HepG2 (cell line): Measurements from ENCODE around the gene LRP1-AS. TPM values are rescaled to one million over a fixed set of nuclear protein-coding genes. Genes with fewer than 3 reads are reported as not detected.

Source experiments
- CREM ChIP-seq, 2 experiments: sonication (generic) in 1 of 2; formaldehyde crosslinking in 1 of 2; IDR thresholded peaks; 2 replicates each; pipeline versions ENCODE4 v1.4.0 to v1.6.1; 2016 to 2020; ENCODE audit warnings: antibody characterized with exemption in 1 of 2, mild to moderate bottlenecking in 1 of 2, missing genetic modification reagents in 1 of 2
- EP300 ChIP-seq, 3 experiments: sonication (generic) in 1 of 3; formaldehyde crosslinking in 1 of 3; IDR thresholded peaks; 2 replicates each; pipeline versions ENCODE4 v1.5.1 to v1.6.1; 2011 to 2020; ENCODE audit warnings: low read depth in 2 of 3, low read length in 2 of 3, borderline replicate concordance in 1 of 3, improper control_type of control experiment in 1 of 3, mild to moderate bottlenecking in 1 of 3, missing genetic modification reagents in 1 of 3, moderate library complexity in 1 of 3
- ETV5 ChIP-seq: IDR thresholded peaks from 2 replicates; pipeline ENCODE4 v1.6.1; 2018; ENCODE audit warnings: missing biosample characterization, missing genetic modification reagents, inconsistent platforms, borderline replicate concordance
- FOSL2 ChIP-seq: sonication (generic); formaldehyde crosslinking; IDR thresholded peaks from 2 replicates; pipeline ENCODE4 v1.4.0; 2020; ENCODE audit warnings: missing genetic modification reagents
- GATAD2A ChIP-seq: IDR thresholded peaks from 2 replicates; pipeline ENCODE4 v1.6.1; 2016
- MXI1 ChIP-seq: IDR thresholded peaks from 3 replicates; pipeline ENCODE4 v1.6.1; 2012; ENCODE audit warnings: low read depth, low read length, inconsistent platforms, borderline replicate concordance
- RARA ChIP-seq: IDR thresholded peaks from 2 replicates; pipeline ENCODE4 v1.6.1; 2016; ENCODE audit warnings: missing genetic modification reagents, missing compliant biosample characterization
- RXRA ChIP-seq: sonication (generic); formaldehyde crosslinking; IDR thresholded peaks from 2 replicates; pipeline ENCODE4 v1.5.1; 2020; ENCODE audit warnings: missing genetic modification reagents
- RXRB ChIP-seq: IDR thresholded peaks from 2 replicates; pipeline ENCODE4 v1.6.1; 2016; ENCODE audit warnings: borderline replicate concordance, missing genetic modification reagents, missing compliant biosample characterization
- SALL1 ChIP-seq: sonication (generic); formaldehyde crosslinking; IDR thresholded peaks from 2 replicates; pipeline ENCODE4 v1.8.0; 2022; ENCODE audit warnings: mild to moderate bottlenecking, missing genetic modification reagents
- SOX6 ChIP-seq, 2 experiments: fragments of 450-650 bp in 1 of 2; sonication (generic) in 1 of 2; formaldehyde crosslinking in 1 of 2; IDR thresholded peaks; 2 replicates each; pipeline versions ENCODE4 v1.4.0 to v1.6.1; 2017 to 2020; ENCODE audit warnings: antibody characterized with exemption in 1 of 2, mild to moderate bottlenecking in 1 of 2, missing genetic modification reagents in 1 of 2
- SRY ChIP-seq: sonication (generic); formaldehyde crosslinking; IDR thresholded peaks from 2 replicates; pipeline ENCODE4 v1.8.0; 2022; ENCODE audit warnings: mild to moderate bottlenecking, missing genetic modification reagents
- TCF7 ChIP-seq: sonication (generic); IDR thresholded peaks from 2 replicates; pipeline ENCODE4 v1.6.1; 2016; ENCODE audit warnings: antibody characterized with exemption, low read depth
- ZMYM4 ChIP-seq: sonication (generic); formaldehyde crosslinking; IDR thresholded peaks from 2 replicates; pipeline ENCODE4 v1.8.1; 2023; ENCODE audit warnings: mild to moderate bottlenecking, missing genetic modification reagents
- ZNF205 ChIP-seq: IDR thresholded peaks from 2 replicates; pipeline ENCODE4 v1.6.1; 2018; ENCODE audit warnings: missing biosample characterization, missing genetic modification reagents
- ZNF33A ChIP-seq: sonication (generic); formaldehyde crosslinking; IDR thresholded peaks from 2 replicates; pipeline ENCODE4 v1.5.1; 2020; ENCODE audit warnings: missing genetic modification reagents, mild to moderate bottlenecking, moderate library complexity, borderline replicate concordance
- ZNF501 ChIP-seq: sonication (generic); formaldehyde crosslinking; IDR thresholded peaks from 2 replicates; pipeline ENCODE4 v1.5.1; 2020; ENCODE audit warnings: mild to moderate bottlenecking, moderate library complexity, missing genetic modification reagents
- ZSCAN25 ChIP-seq: sonication (generic); formaldehyde crosslinking; IDR thresholded peaks from 2 replicates; pipeline ENCODE4 v1.8.0; 2022; ENCODE audit warnings: mild to moderate bottlenecking, missing genetic modification reagents
- polyA plus RNA-seq, 8 experiments: library from polyadenylated mRNA; depleted of rRNA in 3 of 8; stranded (reverse) in 7 of 8; unstranded in 1 of 8; fragments of >200 nt; fragmentation: Illumina TruSeq in 4 of 8; extraction: Trizol in 4 of 8; gene quantifications; 2 replicates each; pipeline versions ENCODE4 v1.2.1 to v1.2.3, GENCODE V29; 2011 to 2016; ENCODE audit warnings: low read depth in 4 of 8, missing spikeins in 1 of 8, mixed read lengths in 1 of 8; ENCODE audit not compliant: insufficient read depth in 1 of 8
- total RNA-seq, 5 experiments: library from RNA; depleted of rRNA; stranded (reverse); fragments of >200 nt; fragmentation: Illumina TruSeq; extraction: Trizol; gene quantifications; 2 replicates each; pipeline ENCODE4 v1.2.3, GENCODE V29; 2016; ENCODE audit warnings: low read depth in 1 of 5
- TF ChIP-seq, protein P1 (sequence below): sonication (generic); formaldehyde crosslinking; IDR thresholded peaks from 2 replicates; pipeline ENCODE4 v1.5.1; 2020; ENCODE audit warnings: missing genetic modification reagents, mild to moderate bottlenecking, borderline replicate concordance
- TF ChIP-seq, protein P2 (sequence below): sonication (generic); formaldehyde crosslinking; IDR thresholded peaks from 2 replicates; pipeline ENCODE4 v1.5.0; 2020; ENCODE audit warnings: missing genetic modification reagents, mild to moderate bottlenecking, borderline replicate concordance
- TF ChIP-seq, protein P3 (sequence below): sonication (generic); formaldehyde crosslinking; IDR thresholded peaks from 2 replicates; pipeline ENCODE4 v1.4.0; 2020; ENCODE audit warnings: missing genetic modification reagents
- TF ChIP-seq, protein P4 (sequence below): sonication (generic); formaldehyde crosslinking; IDR thresholded peaks from 2 replicates; pipeline ENCODE4 v1.4.0; 2020; ENCODE audit warnings: missing genetic modification reagents, borderline replicate concordance

The LRP1-AS gene
- total and polyA plus RNA-seq, 2 of the 13 experiments (the other 11 are each of a cell fraction or from before 2014, with no cell fraction given): 0.20 TPM; not detected in 1

DNA sequence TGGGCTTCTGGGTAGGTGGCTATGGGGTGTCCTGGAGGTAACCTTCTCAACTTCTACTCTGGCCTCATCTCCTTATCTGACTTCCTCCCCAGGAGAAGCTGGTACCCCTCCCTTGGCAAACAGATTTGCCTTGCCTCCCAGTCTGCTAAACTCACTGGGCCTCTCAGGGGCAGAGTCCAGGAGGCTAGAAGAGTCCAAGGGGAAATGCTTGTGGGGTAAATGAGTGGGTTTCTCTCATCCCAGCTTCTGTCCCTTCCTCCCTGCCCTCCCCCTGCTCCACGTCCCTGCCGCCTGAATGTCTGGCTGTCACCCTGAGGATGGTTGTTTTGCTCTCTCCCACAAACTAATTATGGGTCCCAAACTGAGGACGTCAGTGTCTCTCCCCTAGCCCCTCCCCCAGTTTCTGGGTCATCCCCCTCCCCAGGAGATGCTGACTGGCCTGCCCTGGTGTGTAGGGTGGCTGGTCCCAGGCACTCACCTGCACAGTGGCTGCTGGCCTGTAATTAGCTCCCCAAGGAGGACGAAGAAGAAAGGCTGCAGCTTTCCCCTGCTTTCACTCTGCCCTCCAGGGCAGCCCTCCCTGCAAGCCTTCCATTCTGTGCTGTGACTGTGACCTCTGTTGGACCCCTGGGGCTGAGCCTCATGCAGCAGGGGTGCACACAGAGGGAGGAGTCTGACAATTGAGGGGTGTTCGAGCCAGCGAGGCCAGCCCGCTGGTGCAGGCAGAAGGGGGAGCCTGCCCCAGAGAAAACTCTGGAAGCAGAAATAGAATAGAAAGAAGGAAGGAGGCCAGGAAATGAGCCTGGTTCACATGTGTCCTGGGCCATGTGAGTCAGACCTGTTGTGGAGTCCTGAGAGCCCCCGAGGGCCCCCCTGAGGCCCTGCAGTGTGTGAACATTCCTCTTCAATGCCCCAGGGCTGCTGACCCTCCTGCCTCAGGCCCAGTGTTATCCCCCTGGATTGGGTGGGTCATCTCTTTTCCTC, at the start of gene LRP1-AS (continued):
- TF ChIP-seq, protein P1, sequence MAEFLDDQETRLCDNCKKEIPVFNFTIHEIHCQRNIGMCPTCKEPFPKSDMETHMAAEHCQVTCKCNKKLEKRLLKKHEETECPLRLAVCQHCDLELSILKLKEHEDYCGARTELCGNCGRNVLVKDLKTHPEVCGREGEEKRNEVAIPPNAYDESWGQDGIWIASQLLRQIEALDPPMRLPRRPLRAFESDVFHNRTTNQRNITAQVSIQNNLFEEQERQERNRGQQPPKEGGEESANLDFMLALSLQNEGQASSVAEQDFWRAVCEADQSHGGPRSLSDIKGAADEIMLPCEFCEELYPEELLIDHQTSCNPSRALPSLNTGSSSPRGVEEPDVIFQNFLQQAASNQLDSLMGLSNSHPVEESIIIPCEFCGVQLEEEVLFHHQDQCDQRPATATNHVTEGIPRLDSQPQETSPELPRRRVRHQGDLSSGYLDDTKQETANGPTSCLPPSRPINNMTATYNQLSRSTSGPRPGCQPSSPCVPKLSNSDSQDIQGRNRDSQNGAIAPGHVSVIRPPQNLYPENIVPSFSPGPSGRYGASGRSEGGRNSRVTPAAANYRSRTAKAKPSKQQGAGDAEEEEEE: no peak
- TF ChIP-seq SALL1 (peak; percentile 71), FOSL2 (peak; percentile 53), RXRB (CRISPR knock-in tag) (peak; percentile 58; the same call in 1 of the 2 replicates), MXI1 (peak; percentile 31; the same call in 1 of the 3 replicates), GATAD2A (peak; percentile 75), ZMYM4 (no peak), CREM (IDR thresholded peaks at IDR 0.05) (peak; percentile 69; the same call in 1 of the 2 replicates), CREM (CRISPR knock-in tag; IDR thresholded peaks at IDR 0.05) (no peak), SRY (0 out of 2 replicates have a peak, but pooled peaks have one; percentile 26), EP300 (IDR thresholded peaks at IDR 0.05; ENCODE audit: low read depth in 2 of 2, low read length in 2 of 2) (peak in 1 of 2 experiments; percentile 94; a peak in 2 of 4 replicates), EP300 (CRISPR knock-in tag; IDR thresholded peaks at IDR 0.05; ENCODE audit: borderline replicate concordance) (peak; percentile 74; the same call in 1 of the 2 replicates), ZSCAN25 (CRISPR knock-in tag) (peak; percentile 81), RXRA (CRISPR knock-in tag) (peak; percentile 71; the same call in 1 of the 2 replicates), TCF7 (peak; percentile 56; the same call in 1 of the 2 replicates), RARA (peak; percentile 81), ZNF501 (no peak), ZNF33A (CRISPR knock-in tag) (no peak), ZNF205 (CRISPR knock-in tag) (0 out of 2 replicates have a peak, but pooled peaks have one; percentile 45), ETV5 (CRISPR knock-in tag) (peak; percentile 77; the same call in 1 of the 2 replicates), SOX6 (IDR thresholded peaks at IDR 0.05) (no peak), SOX6 (CRISPR knock-in tag; IDR thresholded peaks at IDR 0.05) (peak; percentile 84)
- TF ChIP-seq, protein P2, sequence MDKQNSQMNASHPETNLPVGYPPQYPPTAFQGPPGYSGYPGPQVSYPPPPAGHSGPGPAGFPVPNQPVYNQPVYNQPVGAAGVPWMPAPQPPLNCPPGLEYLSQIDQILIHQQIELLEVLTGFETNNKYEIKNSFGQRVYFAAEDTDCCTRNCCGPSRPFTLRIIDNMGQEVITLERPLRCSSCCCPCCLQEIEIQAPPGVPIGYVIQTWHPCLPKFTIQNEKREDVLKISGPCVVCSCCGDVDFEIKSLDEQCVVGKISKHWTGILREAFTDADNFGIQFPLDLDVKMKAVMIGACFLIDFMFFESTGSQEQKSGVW (CRISPR knock-in tag): no peak
- TF ChIP-seq, protein P3, sequence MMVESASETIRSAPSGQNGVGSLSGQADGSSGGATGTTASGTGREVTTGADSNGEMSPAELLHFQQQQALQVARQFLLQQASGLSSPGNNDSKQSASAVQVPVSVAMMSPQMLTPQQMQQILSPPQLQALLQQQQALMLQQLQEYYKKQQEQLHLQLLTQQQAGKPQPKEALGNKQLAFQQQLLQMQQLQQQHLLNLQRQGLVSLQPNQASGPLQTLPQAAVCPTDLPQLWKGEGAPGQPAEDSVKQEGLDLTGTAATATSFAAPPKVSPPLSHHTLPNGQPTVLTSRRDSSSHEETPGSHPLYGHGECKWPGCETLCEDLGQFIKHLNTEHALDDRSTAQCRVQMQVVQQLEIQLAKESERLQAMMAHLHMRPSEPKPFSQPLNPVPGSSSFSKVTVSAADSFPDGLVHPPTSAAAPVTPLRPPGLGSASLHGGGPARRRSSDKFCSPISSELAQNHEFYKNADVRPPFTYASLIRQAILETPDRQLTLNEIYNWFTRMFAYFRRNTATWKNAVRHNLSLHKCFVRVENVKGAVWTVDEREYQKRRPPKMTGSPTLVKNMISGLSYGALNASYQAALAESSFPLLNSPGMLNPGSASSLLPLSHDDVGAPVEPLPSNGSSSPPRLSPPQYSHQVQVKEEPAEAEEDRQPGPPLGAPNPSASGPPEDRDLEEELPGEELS: peak; percentile 88
- TF ChIP-seq, protein P4, sequence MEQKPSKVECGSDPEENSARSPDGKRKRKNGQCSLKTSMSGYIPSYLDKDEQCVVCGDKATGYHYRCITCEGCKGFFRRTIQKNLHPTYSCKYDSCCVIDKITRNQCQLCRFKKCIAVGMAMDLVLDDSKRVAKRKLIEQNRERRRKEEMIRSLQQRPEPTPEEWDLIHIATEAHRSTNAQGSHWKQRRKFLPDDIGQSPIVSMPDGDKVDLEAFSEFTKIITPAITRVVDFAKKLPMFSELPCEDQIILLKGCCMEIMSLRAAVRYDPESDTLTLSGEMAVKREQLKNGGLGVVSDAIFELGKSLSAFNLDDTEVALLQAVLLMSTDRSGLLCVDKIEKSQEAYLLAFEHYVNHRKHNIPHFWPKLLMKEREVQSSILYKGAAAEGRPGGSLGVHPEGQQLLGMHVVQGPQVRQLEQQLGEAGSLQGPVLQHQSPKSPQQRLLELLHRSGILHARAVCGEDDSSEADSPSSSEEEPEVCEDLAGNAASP (CRISPR knock-in tag): peak; percentile 79; the same call in 1 of the 2 replicates
